Measurements from ENCODE around the gene KRT8.
A peak's percentile ranks its signal among the peaks of the same experiment; 100 is the strongest.
"Not testable (repeated sequence)": the region's sequence is repeated elsewhere in the genome, so short reads cannot be mapped to it uniquely, and the experiment has no call there.

KRT8 gene

DNA sequence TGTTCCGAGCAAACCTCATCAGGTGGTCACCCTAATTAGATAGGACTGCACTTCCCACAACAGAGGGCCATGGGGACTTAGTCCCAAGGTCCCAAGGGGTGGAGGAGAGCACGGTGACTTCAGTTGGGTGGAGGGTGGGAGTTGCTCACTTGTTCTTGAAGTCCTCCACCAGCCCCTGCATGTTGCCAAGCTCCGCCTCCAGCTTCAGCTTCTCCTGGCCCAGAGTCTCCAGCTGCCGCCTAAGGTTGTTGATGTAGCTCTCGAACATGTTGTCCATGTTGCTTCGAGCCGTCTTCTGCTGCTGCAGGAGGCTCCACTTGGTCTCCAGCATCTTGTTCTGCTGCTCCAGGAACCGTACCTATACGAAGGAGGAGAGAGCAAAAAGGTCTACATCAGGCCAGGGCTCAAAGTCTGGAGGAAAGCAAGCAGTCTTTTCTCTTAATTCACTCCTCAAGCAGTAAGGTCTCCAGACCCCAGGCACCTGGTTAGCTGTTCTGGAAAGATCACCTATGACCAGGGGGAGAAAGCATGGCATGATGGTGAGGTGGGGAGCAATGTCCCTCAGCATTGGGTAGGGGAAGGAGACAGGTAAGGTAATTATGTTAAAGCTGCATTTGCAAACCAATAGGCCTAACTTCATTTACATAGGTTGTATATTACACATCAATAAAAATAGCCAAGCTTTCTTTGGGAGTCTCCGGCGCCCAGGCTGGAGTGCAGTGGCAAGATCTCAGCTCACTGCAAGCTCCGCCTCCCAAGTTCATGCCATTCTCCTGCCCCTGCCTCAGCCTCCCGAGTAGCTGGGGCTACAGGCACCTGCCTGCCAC, 2.9 kb downstream of the KRT8 start:
- DNase-seq = no peak

DNA sequence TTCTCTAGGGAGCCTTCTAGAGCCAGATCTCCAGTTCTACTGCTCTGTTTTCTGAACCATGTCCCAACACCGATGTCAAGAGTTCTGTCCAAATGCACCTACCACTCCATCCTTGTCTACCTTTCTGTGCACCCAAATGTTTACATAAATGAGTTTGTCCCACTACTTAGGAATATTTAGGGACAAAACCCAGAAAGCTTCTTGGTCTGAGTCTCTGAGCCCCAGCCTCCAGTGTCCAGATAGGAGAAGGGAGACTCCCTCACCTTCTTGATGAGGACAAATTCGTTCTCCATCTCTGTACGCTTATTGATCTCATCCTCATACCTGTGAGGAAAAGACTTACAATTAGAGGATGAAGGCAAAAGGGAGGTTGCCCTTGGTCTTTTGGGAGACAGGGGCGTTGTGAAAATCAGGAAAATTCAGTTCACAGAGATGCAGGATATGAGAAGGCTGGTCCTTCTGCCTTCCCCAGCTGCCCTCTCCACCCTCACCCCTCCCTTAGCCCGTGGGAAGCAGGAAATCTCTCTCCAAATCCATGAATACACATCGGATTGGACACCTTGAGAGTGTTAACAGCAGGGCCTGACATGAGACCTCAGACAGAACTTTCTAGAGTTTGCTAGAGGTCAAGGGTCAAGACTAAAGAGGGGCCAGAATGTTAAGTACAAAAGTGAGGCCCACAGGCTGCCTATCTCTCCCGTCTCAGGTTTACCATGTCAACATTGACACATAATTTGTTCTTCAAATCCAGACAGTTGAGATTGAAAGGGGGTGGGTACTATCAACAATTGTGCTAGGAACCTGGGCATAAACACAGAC, 3.8 kb downstream of the KRT8 start:
- DNase-seq = no peak

- no peak for DNase-seq
These were observed 4.5 kb downstream of the KRT8 start for GRCh38 chr12:52900166-52900895.

- DNase-seq = no peak
These were observed 5.4 kb downstream of the KRT8 start for GRCh38 chr12:52899338-52900035.

GRCh38 chr12:52896190-52897100, 8.4 kb downstream of the KRT8 start:
- no peak for DNase-seq

- no peak for DNase-seq
These were observed 9.1 kb downstream of the KRT8 start for GRCh38 chr12:52895726-52896189.

DNA sequence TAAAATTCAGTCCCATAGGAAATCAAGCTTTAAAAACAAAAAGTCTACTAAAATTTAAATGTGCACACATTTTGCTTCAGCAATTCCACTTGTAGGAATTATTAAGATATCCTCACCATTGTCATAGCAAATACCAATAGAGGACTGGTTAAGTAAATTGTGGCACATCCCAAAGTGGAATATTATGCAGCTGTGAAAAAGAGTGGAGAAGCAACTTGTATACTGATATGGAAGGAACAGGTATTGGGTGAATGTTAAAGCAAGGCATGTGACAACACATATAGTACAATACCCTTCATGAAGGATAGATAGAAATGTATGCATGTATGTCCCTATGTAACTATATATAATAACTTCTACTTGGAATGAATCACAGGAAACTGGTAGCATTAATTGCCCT, 11.9 kb downstream of the KRT8 start:
- DNase-seq = no peak

DNA sequence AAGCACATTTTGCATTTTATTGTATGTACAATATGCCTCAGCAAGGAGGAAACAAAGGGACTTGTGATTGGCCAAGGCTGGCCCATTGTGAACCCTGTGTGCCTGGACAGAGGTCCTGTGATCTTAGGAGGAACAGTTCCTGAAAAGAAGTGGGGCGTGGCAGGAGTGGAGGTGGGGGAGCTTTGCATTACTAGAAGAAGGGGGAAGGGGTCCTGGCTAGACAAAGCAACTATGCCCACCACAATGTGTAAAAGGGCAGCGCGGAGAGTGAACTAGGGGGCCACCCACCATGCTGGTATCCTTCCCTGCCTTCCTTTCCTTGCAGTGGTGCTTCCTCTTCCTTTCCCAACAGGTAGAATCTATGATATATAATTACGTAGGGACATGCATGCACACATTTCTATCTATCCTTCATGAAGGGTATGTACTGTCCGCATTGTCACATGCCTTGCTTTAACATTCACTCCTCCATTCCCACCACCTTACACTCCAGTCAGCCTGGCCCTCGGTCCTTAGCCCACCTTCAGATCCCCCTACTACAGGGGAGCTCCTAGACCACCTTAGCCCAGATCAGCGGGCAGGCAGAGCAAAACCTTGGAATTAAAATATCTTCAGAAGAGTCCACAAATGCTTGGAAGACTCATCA, 12.5 kb downstream of the KRT8 start:
- no peak for DNase-seq

- DNase-seq = no peak
These were observed 13.8 kb downstream of the KRT8 start for GRCh38 chr12:52891044-52891443.

DNA sequence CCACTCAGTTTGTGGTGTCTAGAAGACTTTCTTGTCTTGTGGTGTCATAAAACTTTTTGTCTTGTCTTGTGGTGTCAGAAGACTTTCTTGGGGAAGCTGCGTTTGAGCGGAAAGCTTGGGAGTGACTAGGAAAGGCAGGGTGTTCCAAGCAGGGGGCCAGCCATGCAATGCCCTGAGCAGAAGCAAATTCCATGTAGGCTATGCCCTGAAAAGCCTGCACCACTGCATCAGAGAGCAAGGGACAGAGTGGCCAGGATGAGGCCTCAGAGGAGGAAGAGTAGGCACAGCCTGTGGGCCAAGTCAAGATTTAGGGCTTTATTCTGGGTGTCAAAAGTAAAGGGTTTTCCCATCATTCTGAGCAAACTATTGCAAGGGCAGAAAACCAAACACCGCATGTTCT, 14.5 kb downstream of the KRT8 start:
- DNase-seq = no peak

- peak; percentile 46 to 53 for DNase-seq
These were observed 20.2 kb downstream of the KRT8 start for GRCh38 chr12:52884526-52885293.

- not testable (repeated sequence) for DNase-seq
These were observed 24.4 kb downstream of the KRT8 start for GRCh38 chr12:52880499-52880898.

- DNase-seq = peak; percentile 76 to 85
These were observed 25.2 kb downstream of the KRT8 start for GRCh38 chr12:52879394-52880351.

DNA sequence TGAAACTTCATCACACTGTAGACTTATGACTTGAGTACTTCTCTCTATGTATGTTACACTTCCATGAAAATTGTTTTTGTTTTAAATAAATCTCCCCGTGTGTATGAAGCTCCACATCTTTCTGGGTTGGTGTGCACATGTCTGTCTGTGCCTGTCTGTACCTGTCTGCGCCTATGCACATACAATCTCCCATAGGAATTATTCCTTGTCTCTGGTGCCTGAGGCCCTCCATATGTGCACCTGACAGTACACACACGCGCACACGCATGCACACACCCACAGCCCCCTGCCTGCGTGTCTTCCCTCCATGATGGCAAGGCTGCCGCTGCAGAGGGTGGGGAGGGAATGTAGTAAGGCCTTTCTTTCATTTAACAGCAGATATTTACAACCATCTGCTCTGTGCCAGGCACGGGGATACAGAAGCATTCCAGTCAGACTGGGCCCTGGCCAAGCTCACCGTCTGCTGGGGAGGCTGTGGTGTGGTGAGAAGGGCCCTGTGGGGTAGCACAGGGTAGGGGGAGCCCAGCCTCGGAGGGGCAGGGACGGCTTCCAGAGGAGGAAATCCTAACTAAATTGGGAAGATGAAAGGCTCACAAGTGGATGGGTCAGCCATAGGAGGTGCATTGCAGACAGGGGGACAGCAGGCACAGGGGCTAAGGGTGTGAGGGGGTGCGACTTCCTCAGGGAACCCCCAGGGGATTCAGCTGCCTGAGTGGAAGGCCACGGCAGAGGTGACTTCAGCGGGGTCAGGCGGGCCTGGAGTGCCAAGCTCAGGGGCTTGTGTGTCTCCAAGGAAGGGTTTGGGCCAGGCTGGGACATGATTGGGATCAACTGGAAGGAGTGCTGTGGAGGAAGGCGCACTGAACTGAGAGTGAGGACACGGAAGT, 26.1 kb downstream of the KRT8 start:
- DNase-seq = no peak

- DNase-seq = no peak
These were observed 27.6 kb downstream of the KRT8 start for GRCh38 chr12:52877242-52877641.

DNA sequence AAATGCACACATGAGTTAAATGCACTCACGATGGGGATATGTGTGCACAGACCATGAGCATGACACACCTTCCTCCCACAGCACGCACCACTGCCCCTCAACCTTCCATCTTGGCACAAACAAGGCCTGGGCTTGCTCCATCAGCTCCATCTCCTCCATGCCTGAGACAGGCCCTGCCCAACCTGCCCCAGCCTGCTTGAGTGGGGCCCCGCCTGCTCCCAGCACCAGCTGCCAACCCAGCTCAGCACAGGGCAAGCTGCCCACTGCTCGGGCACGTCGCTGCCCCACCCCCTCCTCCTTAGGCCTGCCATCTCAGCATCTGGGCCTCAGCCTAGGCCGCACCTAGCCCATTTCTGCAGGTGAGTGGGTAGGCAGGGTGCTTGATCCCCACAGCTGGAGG, 28.5 kb downstream of the KRT8 start:
- no peak for DNase-seq

DNA sequence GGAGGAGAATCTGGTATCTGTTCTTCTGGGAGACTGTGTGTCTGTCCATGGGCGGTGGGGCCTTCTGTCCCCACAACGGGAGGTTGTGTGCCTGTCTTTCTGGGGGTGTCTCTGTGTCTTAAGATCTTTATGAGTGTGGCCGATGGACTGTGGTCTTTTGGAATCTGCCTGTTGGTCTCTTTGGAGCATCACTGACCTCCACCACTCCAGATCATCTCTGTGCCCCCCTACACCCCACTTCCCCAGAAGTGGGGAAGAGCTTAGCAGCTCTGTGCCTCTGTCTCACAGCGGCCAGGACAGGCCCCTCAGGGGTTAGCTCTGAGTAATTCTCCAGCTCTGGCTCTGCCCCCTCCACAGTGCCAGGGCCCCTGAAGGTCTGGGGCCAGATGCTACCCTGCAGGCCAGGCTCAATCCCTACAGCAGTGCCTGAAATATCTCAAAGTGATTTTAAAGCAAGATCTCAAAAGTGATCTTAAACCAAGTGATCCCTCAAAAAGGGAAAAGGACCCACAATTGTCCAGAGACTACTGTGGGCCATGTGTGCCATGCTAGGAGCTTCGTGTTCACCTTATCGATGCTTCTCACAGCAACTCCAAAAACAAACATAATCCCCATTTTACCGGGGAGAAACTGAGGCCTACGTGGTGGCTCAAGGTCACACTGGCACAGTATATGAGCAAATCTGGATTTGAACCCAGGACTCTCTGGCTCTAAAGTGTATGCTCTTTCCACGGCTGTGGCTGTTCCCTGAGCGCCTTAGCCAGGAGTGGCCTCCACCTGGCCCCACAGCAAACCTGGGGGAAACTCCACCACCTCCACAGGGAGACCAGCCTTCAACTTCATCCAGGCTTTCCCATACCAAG, 30.1 kb downstream of the KRT8 start:
- no peak for DNase-seq
